ENCODE measurements around the gene VTI1A. TPM values are rescaled to one million over a fixed set of nuclear protein-coding genes. Genes with fewer than 3 reads are reported as not detected.

VTI1A gene
- total RNA-seq, 1 experiment from 2014 or later = 22.0 TPM

DNA sequence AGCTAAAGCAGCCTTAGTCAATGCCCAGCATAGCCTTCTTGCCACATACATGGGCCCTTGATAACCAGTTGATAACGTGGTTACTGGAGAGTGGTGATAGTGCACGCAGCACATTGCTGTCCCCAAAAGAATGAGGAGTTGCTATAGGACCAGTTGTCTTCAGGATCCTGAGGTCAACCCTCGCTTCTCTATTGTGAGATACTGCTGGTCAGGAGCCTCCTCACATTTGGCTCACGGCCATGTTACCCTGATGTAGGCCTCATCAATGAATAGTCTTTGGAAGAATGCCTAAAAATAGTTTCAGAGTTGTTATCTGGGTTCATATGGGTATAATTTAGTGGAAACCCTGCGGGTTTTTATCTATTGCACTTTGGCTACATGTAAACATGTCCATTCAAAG lies 230.7 kb downstream of the VTI1A start:
- Histone ChIP-seq H3K23me2 (ENCODE audit: insufficient read length, low read depth, low read length, poor library complexity, severe bottlenecking) (no peaks in the 10 kb centered on the region), H2AK5ac (ENCODE audit: insufficient read length, low read length) (no peak overlapping the region), H2AFZ (ENCODE audit: low read length) (no peak overlapping the region), H4K91ac (ENCODE audit: insufficient read length, low read depth, low read length) (no peak overlapping the region), H2BK12ac (ENCODE audit: insufficient read length, low read depth, low read length) (no peak overlapping the region), H3K79me1 (ENCODE audit: insufficient read depth, low read depth, low read length, poor library complexity, severe bottlenecking) (no peaks in the 10 kb centered on the region), H3K56ac (ENCODE audit: insufficient read length, low read depth, low read length) (no peak overlapping the region), H3T11ph (ENCODE audit: low read length) (no peak overlapping the region), H2BK20ac (ENCODE audit: low read depth, low read length, poor library complexity, severe bottlenecking) (no peak overlapping the region), H3K9me3 (ENCODE audit: control insufficient read depth, low read depth, low read length) (no peaks in the 10 kb centered on the region), H3K4me2 (ENCODE audit: insufficient read depth, insufficient read length, low read length) (no peak overlapping the region), H3K79me2 (ENCODE audit: insufficient read depth, low read length) (no peaks in the 10 kb centered on the region), H4K5ac (ENCODE audit: insufficient read length, low read depth, low read length) (no peak overlapping the region), H3K27me3 (ENCODE audit: insufficient read depth, low read length) (no peaks in the 10 kb centered on the region), H3K14ac (ENCODE audit: insufficient read depth, low read length) (no peak overlapping the region), H2BK5ac (ENCODE audit: insufficient read length, low read length) (no peak overlapping the region), H4K20me1 (ENCODE audit: control insufficient read depth, insufficient read depth, insufficient read length) (no peaks in the 10 kb centered on the region), H3K18ac (ENCODE audit: insufficient read length, low read depth, low read length) (no peak overlapping the region), H3K27ac (ENCODE audit: insufficient read length, low read depth, low read length) (no peak overlapping the region), H2BK15ac (ENCODE audit: low read depth, low read length) (no peak overlapping the region), H4K8ac (replicated peaks; ENCODE audit: insufficient read length, low read depth, low read length) (no peak overlapping the region), H2BK120ac (ENCODE audit: low read depth, low read length, poor library complexity, severe bottlenecking) (no peak overlapping the region), H3K4me1 (ENCODE audit: insufficient read depth, low read length) (peaks cover 9% of the 10 kb centered on the region; the same call in 1 of the 2 replicates), H3K23ac (ENCODE audit: insufficient read length, low read depth, low read length) (no peak overlapping the region), H3K9ac (ENCODE audit: extremely low read depth, insufficient read length, low read length) (no peak overlapping the region), H3K4ac (ENCODE audit: low read depth, low read length) (no peak overlapping the region)
- TF ChIP-seq, protein P1, sequence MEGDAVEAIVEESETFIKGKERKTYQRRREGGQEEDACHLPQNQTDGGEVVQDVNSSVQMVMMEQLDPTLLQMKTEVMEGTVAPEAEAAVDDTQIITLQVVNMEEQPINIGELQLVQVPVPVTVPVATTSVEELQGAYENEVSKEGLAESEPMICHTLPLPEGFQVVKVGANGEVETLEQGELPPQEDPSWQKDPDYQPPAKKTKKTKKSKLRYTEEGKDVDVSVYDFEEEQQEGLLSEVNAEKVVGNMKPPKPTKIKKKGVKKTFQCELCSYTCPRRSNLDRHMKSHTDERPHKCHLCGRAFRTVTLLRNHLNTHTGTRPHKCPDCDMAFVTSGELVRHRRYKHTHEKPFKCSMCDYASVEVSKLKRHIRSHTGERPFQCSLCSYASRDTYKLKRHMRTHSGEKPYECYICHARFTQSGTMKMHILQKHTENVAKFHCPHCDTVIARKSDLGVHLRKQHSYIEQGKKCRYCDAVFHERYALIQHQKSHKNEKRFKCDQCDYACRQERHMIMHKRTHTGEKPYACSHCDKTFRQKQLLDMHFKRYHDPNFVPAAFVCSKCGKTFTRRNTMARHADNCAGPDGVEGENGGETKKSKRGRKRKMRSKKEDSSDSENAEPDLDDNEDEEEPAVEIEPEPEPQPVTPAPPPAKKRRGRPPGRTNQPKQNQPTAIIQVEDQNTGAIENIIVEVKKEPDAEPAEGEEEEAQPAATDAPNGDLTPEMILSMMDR (conservative IDR thresholded peaks at IDR 0.05) = no peak
- no peak for DNase-seq
- Mint-ChIP-seq H3K27ac (no peak overlapping the region), H3K27me3 (ENCODE audit: low read depth) (no peaks in the 10 kb centered on the region), H3K9me3 (no peaks in the 10 kb centered on the region), H3K4me3 (no peak overlapping the region), H3K4me1 (peaks cover 32 to 34% of the 10 kb centered on the region in 2 experiments), H3K36me3 (ENCODE audit: insufficient read depth in 1 of 3, low read depth in 3 of 3) (no peaks in the 10 kb centered on the region)
- no CpG with 5 or more reads among the region's 5 CpGs for WGBS (ENCODE audit: extremely low coverage, insufficient read length, low lambda C conversion rate)

Measured in H9 (cell line).